HG02571 (cell line): ENCODE data around the gene FGB.

Experiments used
- ATAC-seq: cut with Tn5 transposase; IDR thresholded peaks from one replicate; pipeline ENCODE4 v1.9.1; 2021; ENCODE audit warnings: mild to moderate bottlenecking, moderate library complexity; ENCODE audit not compliant: unreplicated experiment

FGB gene

GRCh38 chr4:154617820-154618317 lies 55.1 kb downstream of the FGB start:
- no peak for ATAC-seq

DNA sequence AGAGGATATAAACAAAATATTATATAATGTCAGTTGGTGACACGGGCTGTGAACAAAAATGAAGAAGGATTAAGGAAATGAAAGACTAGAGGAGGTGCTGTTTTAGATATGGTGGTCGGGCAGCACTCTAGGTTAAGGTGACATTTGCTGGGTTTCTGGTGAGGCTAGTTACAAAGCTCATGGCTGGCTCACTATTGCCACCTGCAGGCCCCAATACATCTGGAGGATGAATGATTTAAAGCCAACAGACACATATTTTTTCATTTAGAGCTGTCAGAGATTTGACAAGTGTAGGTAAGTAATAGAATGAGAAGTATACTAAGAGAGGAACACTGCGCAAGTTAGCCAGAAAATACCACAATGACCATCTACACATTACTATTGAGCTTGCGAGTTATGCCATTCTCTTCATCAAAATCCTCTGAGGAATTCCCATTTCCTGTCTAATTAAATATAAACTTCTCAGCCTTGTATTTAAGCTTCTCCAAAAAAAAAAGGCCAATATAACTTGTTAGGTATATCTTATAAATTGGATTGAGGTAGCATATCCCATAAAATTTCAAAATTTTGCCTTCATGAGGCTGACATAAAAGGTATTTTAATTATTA lies 56.0 kb downstream of the FGB start:
- ATAC-seq: peak; percentile 56

- no peak for ATAC-seq
These were observed 57.3 kb downstream of the FGB start for GRCh38 chr4:154620111-154620510.
